Liver (tissue), 9 donors: Measurements from ENCODE around the gene NPAS2. TPM values are rescaled to one million over a fixed set of nuclear protein-coding genes. Genes with fewer than 3 reads are reported as not detected.

Experiments used
- DNase-seq: peaks from one replicate; pipeline ENCODE4 v3.0.0-alpha.2; 2017; ENCODE audit warnings: low spot score
- H3K27ac ChIP-seq, 2 donors: one replicate each; pipeline ENCODE4 v1.7.0; 2013; ENCODE audit warnings: inconsistent platforms in 2 of 2, low read length in 2 of 2, control low read depth in 1 of 2, low read depth in 1 of 2, mild to moderate bottlenecking in 1 of 2
- H3K27me3 ChIP-seq, 4 donors: one replicate each; pipeline versions ENCODE4 v1.6.1 to v1.7.0; 2013; ENCODE audit warnings: low read length in 3 of 4, inconsistent platforms in 1 of 4, mild to moderate bottlenecking in 1 of 4, moderate library complexity in 1 of 4; ENCODE audit not compliant: control insufficient read depth in 4 of 4, insufficient read depth in 4 of 4
- H3K36me3 ChIP-seq, 4 donors: one replicate each; pipeline versions ENCODE4 v1.6.1 to v1.7.0; 2013; ENCODE audit warnings: low read length in 3 of 4, mild to moderate bottlenecking in 3 of 4, low read depth in 1 of 4, moderate library complexity in 1 of 4; ENCODE audit not compliant: control insufficient read depth in 4 of 4, insufficient read depth in 3 of 4
- H3K4me1 ChIP-seq, 4 donors: one replicate each; pipeline versions ENCODE4 v1.6.1 to v1.7.0; 2013; ENCODE audit warnings: low read length in 3 of 4, mild to moderate bottlenecking in 3 of 4, moderate library complexity in 1 of 4; ENCODE audit not compliant: control insufficient read depth in 4 of 4, insufficient read depth in 4 of 4
- H3K4me3 ChIP-seq, 3 donors: one replicate each; pipeline versions ENCODE4 v1.6.1 to v1.7.0; 2013; ENCODE audit warnings: low read length in 3 of 3, control low read depth in 1 of 3, low read depth in 1 of 3, mild to moderate bottlenecking in 1 of 3
- H3K9ac ChIP-seq, 2 donors: one replicate each; pipeline ENCODE4 v1.7.0; 2013; ENCODE audit warnings: low read length in 2 of 2, mild to moderate bottlenecking in 2 of 2, moderate library complexity in 2 of 2, control low read depth in 1 of 2, low read depth in 1 of 2
- H3K9me3 ChIP-seq, 4 donors: one replicate each; pipeline versions ENCODE4 v1.6.1 to v1.7.0; 2013; ENCODE audit warnings: low read length in 3 of 4; ENCODE audit not compliant: control insufficient read depth in 4 of 4
- ATF3 ChIP-seq: IDR thresholded peaks from 2 replicates; pipeline ENCODE4 v1.6.1; 2016; ENCODE audit warnings: antibody characterized with exemption
- CTCF ChIP-seq: fragments of 150-350 bp; IDR thresholded peaks from 2 replicates; pipeline ENCODE4 v1.5.1; 2017; ENCODE audit warnings: improper control_type of control experiment, low read depth, low read length; ENCODE audit not compliant: missing input control
- EGR1 ChIP-seq, 2 donors: IDR thresholded peaks; 2 replicates each; pipeline ENCODE4 v1.6.1; 2016 to 2018; ENCODE audit warnings: antibody characterized with exemption in 2 of 2, low read depth in 2 of 2
- FOXA1 ChIP-seq: IDR thresholded peaks from 2 replicates; pipeline ENCODE4 v1.6.1; 2016; ENCODE audit warnings: antibody characterized with exemption
- FOXA2 ChIP-seq: IDR thresholded peaks from 2 replicates; pipeline ENCODE4 v1.6.1; 2016; ENCODE audit warnings: antibody characterized with exemption
- GABPA ChIP-seq, 2 donors: IDR thresholded peaks in 1 of 2; conservative IDR thresholded peaks in 1 of 2; 2 replicates each; pipeline ENCODE4 v1.6.1; 2016; ENCODE audit warnings: antibody characterized with exemption in 2 of 2, mild to moderate bottlenecking in 1 of 2, moderate library complexity in 1 of 2
- HNF4A ChIP-seq, 2 donors: conservative IDR thresholded peaks; 2 replicates each; pipeline ENCODE4 v1.6.1; 2016; ENCODE audit warnings: antibody characterized with exemption in 2 of 2, mild to moderate bottlenecking in 2 of 2
- HNF4G ChIP-seq: IDR thresholded peaks from 2 replicates; pipeline ENCODE4 v1.6.1; 2016; ENCODE audit warnings: antibody characterized with exemption
- JUND ChIP-seq, 2 donors: IDR thresholded peaks; 2 replicates each; pipeline ENCODE4 v1.6.1; 2016; ENCODE audit warnings: antibody characterized with exemption in 2 of 2
- MAX ChIP-seq: IDR thresholded peaks from 2 replicates; pipeline ENCODE4 v1.6.1; 2016; ENCODE audit warnings: antibody characterized with exemption
- NR2F2 ChIP-seq: IDR thresholded peaks from 2 replicates; pipeline ENCODE4 v1.6.1; 2016; ENCODE audit warnings: antibody characterized with exemption
- RAD21 ChIP-seq, 2 donors: IDR thresholded peaks; 2 replicates each; pipeline ENCODE4 v1.6.1; 2016; ENCODE audit warnings: antibody characterized with exemption in 2 of 2, mild to moderate bottlenecking in 2 of 2
- REST ChIP-seq: IDR thresholded peaks from 2 replicates; pipeline ENCODE4 v1.6.1; 2016; ENCODE audit warnings: antibody characterized with exemption, mild to moderate bottlenecking
- RXRA ChIP-seq, 2 donors: IDR thresholded peaks; 2 replicates each; pipeline ENCODE4 v1.6.1; 2017 to 2018; ENCODE audit warnings: antibody characterized with exemption in 2 of 2, mild to moderate bottlenecking in 1 of 2
- SP1 ChIP-seq: IDR thresholded peaks from 2 replicates; pipeline ENCODE4 v1.6.1; 2018; ENCODE audit warnings: antibody characterized with exemption, mild to moderate bottlenecking
- TAF1 ChIP-seq: conservative IDR thresholded peaks from 2 replicates; pipeline ENCODE4 v1.6.1; 2016; ENCODE audit warnings: antibody characterized with exemption, mild to moderate bottlenecking
- YY1 ChIP-seq: IDR thresholded peaks from 2 replicates; pipeline ENCODE4 v1.6.1; 2016; ENCODE audit warnings: antibody characterized with exemption, mild to moderate bottlenecking
- ZBTB33 ChIP-seq: IDR thresholded peaks from 2 replicates; pipeline ENCODE4 v1.6.1; 2016; ENCODE audit warnings: antibody characterized with exemption
- WGBS: extraction: QIAGEN DNeasy Blood & Tissue Kit; methylation state at CpG from one replicate; pipeline ENCODE4 v1.1.7; 2013; 5-methylcytosine and 5-hydroxymethylcytosine counted together
- polyA plus RNA-seq, 2 donors: library from polyadenylated mRNA; stranded (reverse) in 1 of 2; unstranded in 1 of 2; fragments of 200-250 nt in 1 of 2; fragments of >200 nt in 1 of 2; fragmentation: Nextera tagmentation in 1 of 2; extraction: Ambion mirVana in 1 of 2; gene quantifications; one replicate each; pipeline versions ENCODE4 v1.2.1 to v1.2.3, GENCODE V29; 2013 to 2015
- total RNA-seq, 2 donors: library from RNA; depleted of rRNA; stranded (reverse); fragments of >200 nt; gene quantifications; one replicate each; pipeline ENCODE4 v1.2.3, GENCODE V29; 2014
- donor health status: healthy.
- donor health status: healthy.
- donor health status: healthy.
- donor health status: healthy.
- donor health status: healthy.

Gene NPAS2
- total and polyA plus RNA-seq, 4 donors = 0.33 to 24.3 (median 6.6) TPM

- H3K9me3 ChIP-seq = no peaks in the 10 kb centered on the region
- no peak for DNase-seq
- TF ChIP-seq TAF1 (no peak), ZBTB33 (no peak), CTCF (no peak), EGR1 (IDR thresholded peaks at IDR 0.05; ENCODE audit: low read depth in 2 of 2) (no peak), HNF4A (conservative IDR thresholded peaks at IDR 0.05) (no peak), YY1 (no peak), RXRA (IDR thresholded peaks at IDR 0.05) (no peak), FOXA2 (no peak), FOXA1 (no peak), HNF4G (no peak), GABPA (IDR thresholded peaks at IDR 0.05 in 1 of 2, conservative IDR thresholded peaks at IDR 0.05 in 1 of 2) (no peak), REST (no peak), MAX (no peak), JUND (IDR thresholded peaks at IDR 0.05) (no peak)
- no peaks in the 10 kb centered on the region for H3K27me3 ChIP-seq
- H3K4me1 ChIP-seq = no peaks in the 10 kb centered on the region
- H3K27ac ChIP-seq = no peak overlapping the region
- H3K36me3 ChIP-seq = no peaks in the 10 kb centered on the region
- H3K9ac ChIP-seq = no peak overlapping the region
- H3K4me3 ChIP-seq = no peak overlapping the region
- WGBS = 94% methylated on average over 9 of the region's 9 CpGs
Observed at GRCh38 chr2:100802066-100802465, 17.9 kb upstream of the NPAS2 start.

- H3K9me3 ChIP-seq = no peaks in the 10 kb centered on the region
- no peak overlapping the region for H3K4me3 ChIP-seq
- H3K36me3 ChIP-seq = no peaks in the 10 kb centered on the region
- no peak overlapping the region for H3K27ac ChIP-seq
- WGBS = 94% methylated on average over 6 of the region's 6 CpGs
- H3K9ac ChIP-seq = no peak overlapping the region
- DNase-seq = no peak
- no peaks in the 10 kb centered on the region for H3K27me3 ChIP-seq
- H3K4me1 ChIP-seq = peaks cover 0 to 7% (median 5%) of the 10 kb centered on the region in 4 donors
- TF ChIP-seq NR2F2 (no peak), GABPA (IDR thresholded peaks at IDR 0.05 in 1 of 2, conservative IDR thresholded peaks at IDR 0.05 in 1 of 2) (no peak), YY1 (no peak), SP1 (no peak), HNF4A (conservative IDR thresholded peaks at IDR 0.05) (no peak), ATF3 (no peak), ZBTB33 (no peak), TAF1 (no peak), EGR1 (IDR thresholded peaks at IDR 0.05; ENCODE audit: low read depth in 2 of 2) (no peak), HNF4G (no peak), REST (no peak), RAD21 (IDR thresholded peaks at IDR 0.05) (no peak), FOXA2 (no peak), JUND (IDR thresholded peaks at IDR 0.05) (no peak), RXRA (IDR thresholded peaks at IDR 0.05) (no peak)
Observed at GRCh38 chr2:100803334-100803733, 16.6 kb upstream of the NPAS2 start.
